Mesendoderm (in vitro differentiated cells): ENCODE results near the gene TM9SF4.

ENCODE experiments used
- DNase-seq: peaks from one replicate; pipeline ENCODE4 v3.0.0; 2013
- H2AK5ac ChIP-seq: 2 replicates; pipeline ENCODE4 v1.6.1; 2013; ENCODE audit warnings: low read length, inconsistent platforms
- H2BK120ac ChIP-seq: 2 replicates; pipeline ENCODE4 v1.6.1; 2013; ENCODE audit warnings: low read depth, mild to moderate bottlenecking, low read length, moderate library complexity, mixed read lengths
- H2BK15ac ChIP-seq: replicated peaks from 2 replicates; pipeline ENCODE4 v1.6.1; 2013; ENCODE audit warnings: low read depth, mild to moderate bottlenecking, moderate library complexity
- H2BK5ac ChIP-seq: 2 replicates; pipeline ENCODE4 v1.6.1; 2013; ENCODE audit warnings: low read length, inconsistent platforms
- H3K18ac ChIP-seq: 2 replicates; pipeline ENCODE4 v1.6.1; 2013; ENCODE audit warnings: mild to moderate bottlenecking, low read length, mixed read lengths
- H3K23ac ChIP-seq: one replicate; pipeline ENCODE4 v1.6.1; 2013; ENCODE audit warnings: low read length
- H3K27ac ChIP-seq: 2 replicates; pipeline ENCODE4 v1.5.1; 2013; ENCODE audit warnings: low read depth, mild to moderate bottlenecking, inconsistent platforms, low read length, moderate library complexity
- H3K27me3 ChIP-seq: 2 replicates; pipeline ENCODE4 v1.6.1; 2013; ENCODE audit warnings: low read length, control low read depth, mild to moderate bottlenecking, inconsistent platforms; ENCODE audit not compliant: insufficient read depth, poor library complexity
- H3K36me3 ChIP-seq: 2 replicates; pipeline ENCODE4 v1.6.1; 2013; ENCODE audit warnings: low read length, inconsistent platforms; ENCODE audit not compliant: control insufficient read depth, insufficient read depth
- H3K4ac ChIP-seq: one replicate; pipeline ENCODE4 v1.6.1; 2013; ENCODE audit warnings: low read depth, mild to moderate bottlenecking, low read length, moderate library complexity
- H3K4me1 ChIP-seq: 2 replicates; pipeline ENCODE4 v1.6.1; 2013; ENCODE audit warnings: low read depth, low read length, inconsistent platforms; ENCODE audit not compliant: control insufficient read depth
- H3K4me2 ChIP-seq: 2 replicates; pipeline ENCODE4 v1.6.1; 2013; ENCODE audit warnings: low read length
- H3K4me3 ChIP-seq: 2 replicates; pipeline ENCODE4 v1.5.1; 2013; ENCODE audit warnings: mild to moderate bottlenecking, low read length
- H3K56ac ChIP-seq: one replicate; pipeline ENCODE4 v1.6.1; 2013; ENCODE audit warnings: low read length
- H3K79me1 ChIP-seq: 2 replicates; pipeline ENCODE4 v1.6.1; 2013; ENCODE audit warnings: low read length, inconsistent platforms
- H3K79me2 ChIP-seq: 2 replicates; pipeline ENCODE4 v1.6.1; 2013; ENCODE audit warnings: mild to moderate bottlenecking, low read length; ENCODE audit not compliant: control insufficient read depth, insufficient read depth
- H3K9ac ChIP-seq: 2 replicates; pipeline ENCODE4 v1.6.1; 2013; ENCODE audit warnings: low read length, inconsistent platforms
- H4K5ac ChIP-seq: one replicate; pipeline ENCODE4 v1.6.1; 2013; ENCODE audit warnings: low read length
- H4K8ac ChIP-seq: one replicate; pipeline ENCODE4 v1.6.1; 2013; ENCODE audit warnings: low read depth, mild to moderate bottlenecking, control low read depth, low read length, moderate library complexity
- WGBS: extraction: QIAGEN DNeasy Blood & Tissue Kit; methylation state at CpG from one replicate; pipeline ENCODE4 v1.1.7; 2013; ENCODE audit warnings: low lambda C conversion rate, missing lambda C conversion rate; ENCODE audit not compliant: insufficient coverage; ENCODE audit errors: extremely low coverage; 5-methylcytosine and 5-hydroxymethylcytosine counted together

TM9SF4 gene

GRCh38 chr20:32098786-32099185, 10.7 kb upstream of the TM9SF4 start:
- H2BK120ac ChIP-seq, result no peak overlapping the region
- H3K9ac ChIP-seq, result no peak overlapping the region
- H3K4ac ChIP-seq, result no peak overlapping the region
- H3K18ac ChIP-seq, result no peak overlapping the region
- no peak overlapping the region for H4K5ac ChIP-seq
- H3K79me1 ChIP-seq, result no peaks in the 10 kb centered on the region
- no peak overlapping the region for H2BK5ac ChIP-seq
- H3K27ac ChIP-seq, result no peak overlapping the region
- H3K4me2 ChIP-seq, result no peak overlapping the region
- H2AK5ac ChIP-seq, result no peak overlapping the region
- WGBS, result no CpG with 5 or more reads among the region's 6 CpGs
- no peaks in the 10 kb centered on the region for H3K79me2 ChIP-seq
- DNase-seq, result no peak
- no peak overlapping the region for H2BK15ac ChIP-seq
- no peaks in the 10 kb centered on the region for H3K27me3 ChIP-seq
- no peaks in the 10 kb centered on the region for H3K4me1 ChIP-seq
- H3K36me3 ChIP-seq, result no peaks in the 10 kb centered on the region
- no peak overlapping the region for H3K23ac ChIP-seq
- no peak overlapping the region for H4K8ac ChIP-seq
- H3K4me3 ChIP-seq, result no peak overlapping the region
- no peak overlapping the region for H3K56ac ChIP-seq

- Histone ChIP-seq H2AK5ac (no peak overlapping the region), H3K36me3 (no peaks in the 10 kb centered on the region), H4K8ac (no peak overlapping the region), H2BK5ac (no peak overlapping the region), H3K79me1 (peaks cover 13% of the 10 kb centered on the region), H3K9ac (no peak overlapping the region), H3K27me3 (no peaks in the 10 kb centered on the region), H3K18ac (no peak overlapping the region), H3K4ac (no peak overlapping the region), H3K27ac (no peak overlapping the region), H3K56ac (no peak overlapping the region), H3K4me2 (no peak overlapping the region), H3K4me3 (no peak overlapping the region), H2BK15ac (no peak overlapping the region), H4K5ac (no peak overlapping the region), H2BK120ac (no peak overlapping the region), H3K23ac (no peak overlapping the region), H3K79me2 (peaks cover 29% of the 10 kb centered on the region), H3K4me1 (peaks cover 2% of the 10 kb centered on the region)
- WGBS, result no CpG with 5 or more reads among the region's 5 CpGs
- no peak for DNase-seq
Observed at GRCh38 chr20:32108814-32109391, 611 bp upstream of the TM9SF4 start.

GRCh38 chr20:32110173-32110704, 725 bp downstream of the TM9SF4 start:
- Histone ChIP-seq H3K27ac (no peak overlapping the region), H2AK5ac (peak overlapping the region; percentile 57), H3K27me3 (no peaks in the 10 kb centered on the region), H3K18ac (no peak overlapping the region), H3K4me3 (peak overlapping the region; percentile 73), H2BK15ac (no peak overlapping the region), H3K9ac (peak overlapping the region; percentile 77), H3K79me2 (peaks cover 40% of the 10 kb centered on the region), H3K23ac (no peak overlapping the region), H3K79me1 (peaks cover 22% of the 10 kb centered on the region), H3K56ac (peak overlapping the region; percentile 100), H2BK120ac (no peak overlapping the region), H4K8ac (no peak overlapping the region), H3K4ac (peak overlapping the region; percentile 22), H3K4me2 (peak overlapping the region; percentile 32), H3K36me3 (no peaks in the 10 kb centered on the region), H2BK5ac (peak overlapping the region; percentile 22), H4K5ac (no peak overlapping the region), H3K4me1 (peaks cover 2% of the 10 kb centered on the region)
- DNase-seq, result peak; percentile 49
- whole genome bisulfite sequencing, result no CpG with 5 or more reads among the region's 8 CpGs

- H3K56ac ChIP-seq, result peak overlapping the region; percentile 100
- no peak overlapping the region for H4K5ac ChIP-seq
- H3K79me1 ChIP-seq, result peaks cover 25% of the 10 kb centered on the region
- H3K4ac ChIP-seq, result no peak overlapping the region
- WGBS, result no CpG with 5 or more reads among the region's 3 CpGs
- no peak overlapping the region for H2BK15ac ChIP-seq
- no peak overlapping the region for H2BK120ac ChIP-seq
- no peak overlapping the region for H2AK5ac ChIP-seq
- H4K8ac ChIP-seq, result no peak overlapping the region
- no peaks in the 10 kb centered on the region for H3K36me3 ChIP-seq
- no peak overlapping the region for H3K27ac ChIP-seq
- H3K23ac ChIP-seq, result no peak overlapping the region
- no peak overlapping the region for H3K4me3 ChIP-seq
- no peak for DNase-seq
- peak overlapping the region; percentile 77 for H3K9ac ChIP-seq
- H3K79me2 ChIP-seq, result peaks cover 43% of the 10 kb centered on the region
- H3K4me2 ChIP-seq, result peak overlapping the region; percentile 32
- H3K27me3 ChIP-seq, result no peaks in the 10 kb centered on the region
- no peak overlapping the region for H2BK5ac ChIP-seq
- H3K4me1 ChIP-seq, result peaks cover 2% of the 10 kb centered on the region
- H3K18ac ChIP-seq, result no peak overlapping the region
Observed at GRCh38 chr20:32110727-32111126, 1.2 kb downstream of the TM9SF4 start.

- peaks cover 2% of the 10 kb centered on the region for H3K4me1 ChIP-seq
- H2BK120ac ChIP-seq, result no peak overlapping the region
- H2BK5ac ChIP-seq, result no peak overlapping the region
- H3K79me2 ChIP-seq, result peaks cover 44% of the 10 kb centered on the region
- no peaks in the 10 kb centered on the region for H3K27me3 ChIP-seq
- H4K5ac ChIP-seq, result no peak overlapping the region
- H3K27ac ChIP-seq, result no peak overlapping the region
- H2BK15ac ChIP-seq, result no peak overlapping the region
- no CpG with 5 or more reads among the region's 3 CpGs for WGBS
- no peak overlapping the region for H3K4me3 ChIP-seq
- H2AK5ac ChIP-seq, result no peak overlapping the region
- H3K9ac ChIP-seq, result no peak overlapping the region
- H3K56ac ChIP-seq, result no peak overlapping the region
- H3K4ac ChIP-seq, result no peak overlapping the region
- no peak overlapping the region for H3K4me2 ChIP-seq
- no peak for DNase-seq
- peaks cover 25% of the 10 kb centered on the region for H3K79me1 ChIP-seq
- no peak overlapping the region for H3K23ac ChIP-seq
- H3K36me3 ChIP-seq, result no peaks in the 10 kb centered on the region
- H4K8ac ChIP-seq, result no peak overlapping the region
- no peak overlapping the region for H3K18ac ChIP-seq
Observed at GRCh38 chr20:32111156-32111686, 1.7 kb downstream of the TM9SF4 start.
